ENCODE results near the gene MSH2. TPM values are rescaled to one million over a fixed set of nuclear protein-coding genes. Genes with fewer than 3 reads are reported as not detected.

The MSH2 gene
- total RNA-seq, 2 donors from 2014 or later = 30.9 to 43.5 TPM

DNA sequence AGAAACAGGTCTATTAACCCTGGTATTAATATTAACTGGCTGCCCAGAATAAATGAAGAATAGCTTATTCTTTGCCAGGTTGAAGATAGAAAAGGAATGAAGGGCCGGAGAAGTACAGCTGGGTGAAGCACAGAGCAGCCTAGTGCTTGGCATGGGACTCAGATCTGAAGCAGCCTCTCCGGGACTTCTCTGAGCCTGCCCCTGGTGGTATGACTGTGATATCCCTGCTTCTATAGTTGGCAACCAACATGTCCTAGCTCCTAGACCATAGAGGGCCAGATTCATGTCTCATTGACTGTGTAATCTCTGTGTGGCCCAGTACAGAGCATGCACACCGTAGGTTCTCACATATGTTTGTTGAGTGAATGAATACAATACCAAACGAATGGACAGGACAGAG, 107.8 kb downstream of the MSH2 start:
- Mint-ChIP-seq H3K27me3 (no peaks in the 10 kb centered on the region), H3K9me3 (no peaks in the 10 kb centered on the region), H3K27ac (no peak overlapping the region), H3K4me1 (ENCODE audit: low read depth in 2 of 2) (peaks cover 13 to 26% of the 10 kb centered on the region in 2 donors), H3K4me3 (no peak overlapping the region), H3K36me3 (no peaks in the 10 kb centered on the region)
- DNase-seq (ENCODE audit: low spot score) (no peak), ATAC-seq (peak in 1 of 2 donors; percentile 43)

DNA sequence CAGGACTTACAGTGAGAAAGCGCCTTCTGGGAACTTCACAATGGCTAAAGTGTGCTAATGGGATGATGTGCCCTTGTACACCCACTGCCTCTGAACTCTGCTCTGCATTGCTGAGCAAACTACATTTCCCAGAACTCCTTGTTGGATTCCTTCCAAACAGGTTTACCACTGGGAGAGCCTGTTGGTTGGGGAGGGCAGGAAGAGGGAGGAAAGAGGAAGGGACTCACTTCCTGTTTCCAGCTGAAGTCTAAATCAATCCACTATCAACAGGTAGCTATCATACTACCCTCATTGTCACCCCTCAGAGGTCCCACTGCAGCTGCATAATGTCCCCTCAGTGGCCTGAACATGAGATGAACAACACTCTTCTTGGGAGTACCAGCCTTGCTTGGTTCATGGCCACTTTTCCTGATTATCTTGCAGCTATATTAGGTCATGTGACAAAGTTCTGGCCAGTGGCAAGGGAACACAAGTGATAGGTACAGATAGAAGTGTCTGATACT, 109.7 kb downstream of the MSH2 start:
- ATAC-seq (no peak), DNase-seq (ENCODE audit: low spot score) (no peak)
- H3K36me3 Mint-ChIP-seq = no peaks in the 10 kb centered on the region
- H3K27ac Mint-ChIP-seq = no peak overlapping the region
- no peak overlapping the region for H3K4me3 Mint-ChIP-seq
- H3K27me3 Mint-ChIP-seq = no peaks in the 10 kb centered on the region
- peaks cover 13 to 26% of the 10 kb centered on the region in 2 donors for H3K4me1 Mint-ChIP-seq (ENCODE audit: low read depth in 2 of 2)
- no peaks in the 10 kb centered on the region for H3K9me3 Mint-ChIP-seq

DNA sequence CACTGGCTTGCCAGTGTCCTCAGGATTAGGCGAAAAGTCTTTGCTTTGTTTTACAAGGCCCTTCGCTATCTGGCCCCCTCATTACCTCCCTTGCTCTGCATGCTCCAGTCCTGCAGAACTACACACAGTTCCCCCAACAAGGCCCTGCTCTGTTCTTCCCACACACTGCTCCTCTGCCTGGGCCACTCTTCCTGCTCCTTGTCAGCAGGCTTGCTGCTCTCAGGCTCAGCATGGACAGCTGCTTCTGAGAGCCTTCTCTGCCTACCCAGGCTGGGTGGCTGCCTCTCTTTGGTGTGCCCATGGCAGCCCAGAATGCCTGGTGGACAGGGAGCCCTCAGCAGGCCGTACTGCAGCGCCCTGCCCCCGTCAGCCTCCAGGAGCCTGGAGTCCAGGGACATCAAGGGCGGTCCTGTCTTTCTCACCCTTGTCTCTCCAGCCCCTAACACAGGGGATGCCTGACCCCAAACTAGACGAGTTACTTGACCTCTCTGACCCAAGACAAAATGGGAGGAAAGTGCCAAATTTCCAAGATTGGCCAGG, 111.1 kb downstream of the MSH2 start:
- ATAC-seq (no peak), DNase-seq (ENCODE audit: low spot score) (no peak)
- H3K4me1 Mint-ChIP-seq (ENCODE audit: low read depth in 2 of 2) = peaks cover 9 to 28% of the 10 kb centered on the region in 2 donors
- H3K27me3 Mint-ChIP-seq = no peaks in the 10 kb centered on the region
- H3K36me3 Mint-ChIP-seq = no peaks in the 10 kb centered on the region
- no peaks in the 10 kb centered on the region for H3K9me3 Mint-ChIP-seq
- H3K4me3 Mint-ChIP-seq = no peak overlapping the region
- peak overlapping the region in 1 of 2 donors; percentile 19 for H3K27ac Mint-ChIP-seq

DNA sequence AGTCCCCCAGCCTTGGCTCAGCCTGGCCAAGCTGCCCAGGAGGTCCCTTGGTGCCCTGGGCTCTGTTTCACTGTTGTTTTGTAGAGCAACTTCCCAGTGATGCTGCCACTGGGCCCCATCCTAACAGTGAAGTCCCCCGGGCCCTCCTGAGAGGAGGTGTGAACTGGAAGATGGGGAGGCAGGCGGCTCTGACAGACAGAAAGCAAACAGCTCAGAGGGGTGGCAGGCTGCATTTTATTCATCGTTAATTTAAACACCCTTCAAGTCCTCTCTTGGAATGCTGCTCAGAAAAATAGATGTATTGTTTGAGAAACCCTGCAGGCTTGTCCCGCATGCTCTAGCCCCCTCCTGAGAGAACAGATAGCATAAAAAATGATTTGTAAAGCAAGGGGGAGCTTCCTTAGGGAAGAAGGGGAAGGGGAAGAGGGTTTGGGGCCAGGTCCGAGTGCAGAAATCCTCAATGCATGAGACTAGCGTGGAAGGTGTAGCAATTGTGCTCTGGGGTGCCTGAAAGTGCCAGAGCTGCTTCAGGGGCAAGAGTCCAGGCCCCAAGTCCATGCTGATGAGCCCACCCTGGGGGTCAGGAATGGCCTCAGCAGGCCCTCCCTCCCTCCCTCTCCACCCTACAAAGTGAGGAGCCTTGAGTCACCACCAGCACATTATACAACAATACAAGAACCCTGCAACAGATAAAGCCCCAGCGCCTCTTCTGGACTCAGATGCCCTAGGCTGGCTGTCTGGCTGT, 113.6 kb downstream of the MSH2 start:
- H3K27ac Mint-ChIP-seq = no peak overlapping the region
- ATAC-seq (no peak), DNase-seq (ENCODE audit: low spot score) (no peak)
- H3K4me1 Mint-ChIP-seq (ENCODE audit: low read depth in 2 of 2) = peaks cover 14 to 37% of the 10 kb centered on the region in 2 donors
- H3K9me3 Mint-ChIP-seq = no peaks in the 10 kb centered on the region
- no peaks in the 10 kb centered on the region for H3K36me3 Mint-ChIP-seq
- no peaks in the 10 kb centered on the region for H3K27me3 Mint-ChIP-seq
- H3K4me3 Mint-ChIP-seq = no peak overlapping the region

DNA sequence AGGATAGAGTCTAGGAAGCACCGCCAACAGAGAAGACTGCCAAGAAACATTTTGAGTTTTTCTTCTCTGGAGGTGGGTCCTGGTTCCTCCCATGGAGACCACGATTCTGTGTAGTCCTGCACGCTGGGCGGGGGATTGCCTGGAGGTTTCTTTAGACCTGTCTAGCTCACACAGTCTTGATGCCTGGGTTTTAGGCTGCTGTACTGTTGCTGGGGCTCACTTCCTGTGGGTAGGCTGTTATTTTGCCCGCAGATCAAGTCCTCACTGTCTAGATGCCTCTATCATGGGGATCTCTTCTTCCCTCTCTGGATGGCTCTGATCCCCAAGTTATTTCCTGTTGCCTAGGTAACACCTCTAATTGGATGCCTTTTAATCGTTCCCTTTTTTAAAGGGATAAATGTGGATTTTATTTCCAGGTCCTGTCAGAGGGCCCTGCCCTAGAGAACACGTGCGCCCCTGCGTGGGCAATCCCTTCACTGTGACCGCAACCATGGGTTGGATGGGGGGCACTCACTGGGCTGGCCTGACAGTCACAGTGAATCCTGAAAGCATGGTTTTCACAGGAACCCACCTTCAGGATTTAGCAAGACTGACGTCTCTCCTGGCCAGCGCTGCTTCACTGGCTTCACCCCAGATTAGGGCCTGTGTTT, 115.7 kb downstream of the MSH2 start:
- no peak for ATAC-seq
- no peaks in the 10 kb centered on the region for H3K36me3 Mint-ChIP-seq
- no peaks in the 10 kb centered on the region for H3K9me3 Mint-ChIP-seq
- H3K4me3 Mint-ChIP-seq = peak overlapping the region; percentile 15
- peak overlapping the region in 1 of 2 donors; percentile 69 for H3K27ac Mint-ChIP-seq
- no peak for DNase-seq (ENCODE audit: low spot score)
- H3K4me1 Mint-ChIP-seq (ENCODE audit: low read depth in 2 of 2) = peaks cover 14 to 34% of the 10 kb centered on the region in 2 donors
- H3K27me3 Mint-ChIP-seq = no peaks in the 10 kb centered on the region

DNA sequence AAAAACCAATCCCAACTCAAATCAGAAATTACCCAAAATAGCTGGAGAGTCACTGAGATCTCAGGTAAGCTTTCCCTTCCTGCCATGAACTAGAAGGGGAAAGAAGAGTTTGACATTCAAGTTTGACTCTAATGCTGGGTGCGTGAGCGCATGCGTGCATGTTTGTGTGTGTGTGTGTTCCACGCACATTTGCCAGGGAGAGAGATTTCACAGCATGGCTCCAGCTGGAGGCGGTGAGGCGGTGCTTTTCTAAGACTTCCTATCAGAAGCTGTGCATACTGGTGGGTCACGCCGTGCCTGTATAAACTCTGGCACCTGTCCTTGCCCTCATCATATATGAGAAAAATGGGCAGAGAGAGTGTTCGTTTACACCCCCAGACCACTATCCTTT, 116.2 kb downstream of the MSH2 start:
- ATAC-seq = no peak
- no peaks in the 10 kb centered on the region for H3K36me3 Mint-ChIP-seq
- H3K27ac Mint-ChIP-seq = peak overlapping the region in 1 of 2 donors; percentile 69
- H3K27me3 Mint-ChIP-seq = peaks cover 0 to 2% of the 10 kb centered on the region in 2 donors
- H3K4me1 Mint-ChIP-seq (ENCODE audit: low read depth in 2 of 2) = peaks cover 14 to 33% of the 10 kb centered on the region in 2 donors
- peak overlapping the region; percentile 15 for H3K4me3 Mint-ChIP-seq
- H3K9me3 Mint-ChIP-seq = no peaks in the 10 kb centered on the region
- no peak for DNase-seq (ENCODE audit: low spot score)

DNA sequence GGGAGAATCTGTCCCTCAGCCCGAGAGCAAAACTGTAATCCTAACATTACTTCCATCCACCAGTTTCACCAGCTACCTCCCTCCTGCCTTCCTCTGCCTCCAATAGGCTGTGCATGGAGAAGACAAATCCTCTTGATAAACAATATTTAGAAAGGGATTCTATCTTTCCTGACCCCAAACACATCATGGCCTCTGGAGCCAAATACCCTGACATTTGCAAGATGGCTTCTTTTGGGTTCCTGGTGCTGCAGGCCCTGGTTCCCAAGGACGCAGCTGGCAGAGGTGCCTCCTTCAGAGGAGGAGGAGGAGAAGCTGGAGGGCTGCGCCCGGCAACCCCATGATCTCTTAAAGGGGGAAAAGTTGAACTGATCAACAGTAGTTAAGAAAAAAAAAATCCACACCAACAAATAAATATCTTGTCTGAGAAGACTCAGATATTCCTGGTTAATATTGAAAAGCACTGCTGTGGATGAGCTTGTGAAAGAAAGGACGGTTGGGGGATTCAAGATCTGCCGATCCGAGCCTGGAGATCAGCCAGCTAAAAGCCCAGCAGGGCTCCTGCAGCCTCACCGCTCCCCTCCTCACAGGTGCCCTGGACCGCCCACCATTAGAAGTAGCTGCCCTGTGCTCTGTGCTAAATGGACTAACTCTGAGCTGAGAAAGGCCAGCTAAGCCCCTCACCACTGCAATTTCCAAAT, 116.8 kb downstream of the MSH2 start:
- peak overlapping the region; percentile 95 for H3K4me3 Mint-ChIP-seq
- no peak for ATAC-seq
- no peaks in the 10 kb centered on the region for H3K9me3 Mint-ChIP-seq
- DNase-seq (ENCODE audit: low spot score) = peak; percentile 3
- no peaks in the 10 kb centered on the region for H3K36me3 Mint-ChIP-seq
- peaks cover 0 to 2% of the 10 kb centered on the region in 2 donors for H3K27me3 Mint-ChIP-seq
- H3K27ac Mint-ChIP-seq = peak overlapping the region; percentile 69 to 88
- peaks cover 14 to 33% of the 10 kb centered on the region in 2 donors for H3K4me1 Mint-ChIP-seq (ENCODE audit: low read depth in 2 of 2)

DNA sequence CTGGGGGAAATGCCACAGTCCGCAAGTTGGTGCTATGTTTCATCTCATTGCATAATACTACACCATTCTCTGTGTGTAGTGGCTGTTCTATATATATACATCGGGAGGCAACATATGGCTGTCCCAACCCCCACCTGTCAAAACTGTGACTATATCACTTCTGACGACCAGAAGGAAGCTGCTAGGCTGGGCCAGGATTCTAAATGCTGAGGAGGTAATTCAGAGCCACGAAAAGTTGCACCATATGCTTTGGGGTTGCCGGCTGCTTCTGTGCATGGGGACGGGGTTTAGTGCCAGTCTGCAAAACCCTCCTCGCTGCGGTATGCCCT, 117.3 kb downstream of the MSH2 start:
- peak overlapping the region; percentile 69 to 88 for H3K27ac Mint-ChIP-seq
- no peaks in the 10 kb centered on the region for H3K9me3 Mint-ChIP-seq
- H3K36me3 Mint-ChIP-seq = no peaks in the 10 kb centered on the region
- H3K4me3 Mint-ChIP-seq = peak overlapping the region; percentile 95
- H3K27me3 Mint-ChIP-seq = peaks cover 0 to 2% of the 10 kb centered on the region in 2 donors
- DNase-seq (ENCODE audit: low spot score) (no peak), ATAC-seq (peak; percentile 32 to 46)
- H3K4me1 Mint-ChIP-seq (ENCODE audit: low read depth in 2 of 2) = peaks cover 14 to 36% of the 10 kb centered on the region in 2 donors

DNA sequence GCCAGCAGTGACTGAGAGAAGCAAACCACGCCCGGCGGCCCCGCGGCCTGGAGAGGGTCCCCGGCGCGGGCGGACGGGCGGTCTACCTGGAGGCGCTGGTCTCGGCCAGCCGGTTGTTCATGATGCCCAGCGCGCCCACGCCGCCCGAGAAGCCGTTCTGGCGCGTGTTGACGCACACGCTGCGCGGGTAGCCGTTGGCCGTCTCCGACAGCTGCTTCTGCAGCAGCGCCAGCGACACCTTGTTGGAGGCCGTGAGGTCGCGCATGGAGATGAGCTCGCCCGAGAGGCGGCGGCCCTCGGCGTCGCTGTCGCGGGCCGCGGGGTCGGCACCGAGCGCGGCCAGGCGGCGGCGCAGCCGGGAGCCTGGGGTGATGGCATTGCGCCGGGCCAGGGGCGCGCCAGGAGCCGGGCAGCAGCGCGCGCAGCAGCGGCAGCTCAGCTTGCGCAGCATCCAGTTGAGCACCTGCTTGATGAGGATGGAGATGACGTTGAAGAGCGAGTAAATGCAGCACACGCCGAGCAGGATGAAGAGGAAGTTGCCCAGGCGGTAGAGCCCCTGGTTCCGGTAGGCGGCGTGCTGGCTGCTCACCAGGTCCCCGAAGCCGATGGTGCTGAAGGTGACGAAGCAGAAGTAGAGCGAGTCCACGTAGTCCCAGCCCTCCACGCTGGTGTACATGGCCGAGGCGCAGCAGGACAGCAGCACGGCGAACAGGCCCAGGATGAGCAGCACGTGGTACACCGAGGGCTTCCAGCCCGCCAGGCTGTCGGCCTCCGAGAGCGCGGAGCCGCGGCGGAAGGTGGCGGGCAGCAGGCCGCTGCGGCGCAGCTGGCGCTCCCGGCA, 118.1 kb downstream of the MSH2 start:
- no peaks in the 10 kb centered on the region for H3K9me3 Mint-ChIP-seq
- peaks cover 0 to 2% of the 10 kb centered on the region in 2 donors for H3K27me3 Mint-ChIP-seq
- DNase-seq (ENCODE audit: low spot score) (peak; percentile 79), ATAC-seq (peak; percentile 88 to 90)
- H3K4me1 Mint-ChIP-seq (ENCODE audit: low read depth in 2 of 2) = peaks cover 14 to 35% of the 10 kb centered on the region in 2 donors
- H3K36me3 Mint-ChIP-seq = no peaks in the 10 kb centered on the region
- H3K4me3 Mint-ChIP-seq = peak overlapping the region; percentile 95
- H3K27ac Mint-ChIP-seq = peak overlapping the region; percentile 85 to 88

DNA sequence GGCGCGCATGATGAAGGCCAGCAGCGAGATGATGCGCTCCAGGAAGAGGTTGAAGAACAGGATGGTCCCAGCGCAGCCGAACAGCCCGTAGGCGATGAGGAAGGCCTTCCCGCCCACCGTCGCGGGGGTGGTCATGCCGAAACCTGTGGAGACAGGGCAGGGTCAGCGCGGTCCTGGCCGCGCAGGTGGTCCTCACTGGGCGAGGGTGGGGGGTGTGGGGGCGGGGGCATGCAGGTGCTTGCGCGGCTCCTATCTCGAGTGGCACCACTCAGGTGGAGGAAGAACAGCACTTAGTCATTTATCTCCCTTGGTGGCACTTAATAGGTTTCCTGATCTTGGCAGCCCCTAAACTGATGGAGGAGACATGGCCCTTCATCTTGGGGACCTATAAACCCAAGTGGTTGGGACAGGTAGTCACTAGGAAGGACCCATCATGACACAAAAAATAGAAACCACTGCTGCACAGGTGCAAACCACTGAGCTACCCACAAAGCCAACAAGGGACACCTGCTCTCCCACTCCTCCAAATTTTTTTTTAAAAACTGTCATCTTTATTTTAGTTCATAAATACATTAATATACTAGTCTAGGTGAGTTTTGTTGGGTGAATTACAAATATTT, 118.8 kb downstream of the MSH2 start:
- Mint-ChIP-seq H3K36me3 (no peaks in the 10 kb centered on the region), H3K4me1 (ENCODE audit: low read depth in 2 of 2) (peaks cover 14 to 35% of the 10 kb centered on the region in 2 donors), H3K4me3 (peak overlapping the region; percentile 95), H3K27ac (peak overlapping the region; percentile 85 to 88), H3K9me3 (no peaks in the 10 kb centered on the region), H3K27me3 (peaks cover 0 to 2% of the 10 kb centered on the region in 2 donors)
- DNase-seq (ENCODE audit: low spot score) = peak; percentile 56
- ATAC-seq = no peak

DNA sequence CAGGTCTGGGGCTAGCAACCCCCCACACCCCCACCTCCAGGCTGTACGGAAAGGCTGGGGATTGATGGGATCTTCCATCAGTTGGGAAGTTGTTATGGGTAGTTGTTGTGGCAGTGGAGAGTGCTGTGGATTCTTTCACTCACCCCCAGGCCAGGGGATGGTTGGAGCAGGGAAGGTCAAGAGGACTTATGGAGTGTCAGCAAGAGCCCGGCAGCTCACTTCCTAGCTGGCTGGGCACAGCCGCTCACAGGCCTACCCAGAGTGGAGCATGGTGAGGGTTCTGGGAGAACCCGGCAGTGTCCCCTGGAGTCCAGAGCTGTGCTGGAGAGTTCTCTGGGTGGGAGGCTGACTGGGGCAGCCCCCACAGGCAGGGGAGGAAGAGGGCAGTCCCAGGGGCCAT, 122.2 kb downstream of the MSH2 start:
- DNase-seq (ENCODE audit: low spot score) (no peak), ATAC-seq (no peak)
- H3K27me3 Mint-ChIP-seq = peaks cover 0 to 2% of the 10 kb centered on the region in 2 donors
- no peaks in the 10 kb centered on the region for H3K9me3 Mint-ChIP-seq
- H3K4me3 Mint-ChIP-seq = no peak overlapping the region
- H3K4me1 Mint-ChIP-seq (ENCODE audit: low read depth in 2 of 2) = peaks cover 5 to 15% of the 10 kb centered on the region in 2 donors
- H3K27ac Mint-ChIP-seq = peak overlapping the region in 1 of 2 donors; percentile 9
- no peaks in the 10 kb centered on the region for H3K36me3 Mint-ChIP-seq

DNA sequence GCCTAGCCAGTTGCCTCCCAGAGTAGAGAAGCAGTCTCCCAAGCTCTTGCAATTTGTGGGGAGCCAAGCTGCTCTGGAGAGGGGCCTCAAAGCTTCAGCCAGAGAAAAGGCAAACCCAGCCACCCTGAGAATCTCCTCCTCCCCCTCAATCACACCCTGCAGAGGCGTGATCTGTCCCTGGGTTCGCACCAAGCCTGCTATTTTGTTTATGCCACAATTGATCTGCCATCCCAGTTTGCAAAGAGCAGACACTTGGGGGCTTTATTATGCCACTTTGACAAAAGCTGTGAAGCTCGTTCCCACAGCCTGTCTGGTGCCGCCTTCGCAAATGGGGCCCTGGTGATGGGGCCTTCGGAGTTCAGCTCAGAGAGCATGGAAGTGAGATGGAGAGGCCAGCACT, 125.5 kb downstream of the MSH2 start:
- Mint-ChIP-seq H3K27me3 (peaks cover 0 to 2% of the 10 kb centered on the region in 2 donors), H3K27ac (no peak overlapping the region), H3K4me3 (no peak overlapping the region), H3K9me3 (no peaks in the 10 kb centered on the region), H3K4me1 (ENCODE audit: low read depth in 2 of 2) (peaks cover 0 to 7% of the 10 kb centered on the region in 2 donors), H3K36me3 (no peaks in the 10 kb centered on the region)
- ATAC-seq = no peak
- DNase-seq (ENCODE audit: low spot score) = no peak

Data from natural killer cell treated with Interleukin-12 subunit alpha and Interleukin-12 subunit beta and Interleukin-15 and Interleukin-18, amount 100 ng/mL, for 72 hours (primary cell).